HG03097 (cell line): ENCODE data around the gene ETF1.

Experiments
- ATAC-seq: cut with Tn5 transposase; IDR thresholded peaks from one replicate; pipeline ENCODE4 v1.9.1; 2021; ENCODE audit not compliant: unreplicated experiment, low FRiP score

The ETF1 gene

DNA sequence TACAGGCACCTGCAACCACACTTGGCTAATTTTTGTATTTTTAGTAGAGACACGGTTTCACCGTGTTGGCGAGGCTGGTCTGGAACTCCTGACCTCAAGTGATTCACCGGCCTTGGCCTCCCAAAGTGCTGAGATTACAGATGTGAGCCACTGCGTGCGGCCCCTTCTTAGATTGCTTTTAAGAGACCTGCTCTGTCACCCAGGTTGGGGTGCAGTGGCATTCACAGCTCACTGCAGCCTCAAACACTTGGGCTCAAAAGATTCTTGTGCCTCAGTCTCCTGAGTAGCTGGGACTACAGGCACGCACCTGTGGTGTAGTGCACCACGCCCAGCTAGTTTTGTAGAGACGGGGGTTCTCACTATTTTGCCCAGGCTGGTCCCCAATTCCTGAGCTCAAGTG lies 21.2 kb upstream of the ETF1 start:
- no peak for ATAC-seq

DNA sequence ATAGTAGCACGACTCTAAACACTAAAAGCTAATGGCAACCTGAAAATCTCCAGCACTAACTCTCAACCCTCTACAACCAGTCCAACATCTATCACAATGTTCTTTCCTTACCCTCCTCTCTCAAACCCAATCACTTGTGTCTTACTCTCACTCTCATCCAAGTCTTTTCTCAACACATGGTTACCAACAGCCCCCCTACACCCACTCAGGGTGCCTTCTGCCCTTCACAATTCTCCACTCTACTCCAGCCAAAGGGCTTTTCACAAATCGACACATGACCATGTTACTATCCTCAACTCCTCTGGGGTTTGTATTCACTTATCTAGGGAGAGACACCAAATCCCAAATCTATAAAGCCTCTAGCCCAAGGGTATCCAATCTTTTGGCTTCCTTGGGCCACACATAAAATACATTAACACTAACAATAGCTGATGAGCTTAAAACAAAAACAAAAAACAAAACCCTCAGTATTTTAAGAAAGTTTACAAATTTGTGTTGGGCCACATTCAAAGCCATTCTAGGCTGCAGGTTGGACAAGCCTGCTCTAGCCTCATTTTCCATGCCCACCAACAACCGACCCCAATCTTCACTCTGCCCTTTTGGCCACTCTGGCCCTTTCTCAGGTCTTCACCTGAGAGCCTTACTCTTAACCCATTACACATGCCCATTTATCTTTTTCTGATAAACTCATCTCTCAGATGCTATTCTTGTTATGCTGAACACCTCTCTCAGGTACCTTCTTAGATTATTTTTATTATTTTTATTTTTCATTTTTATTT lies 20.5 kb upstream of the ETF1 start:
- no peak for ATAC-seq

DNA sequence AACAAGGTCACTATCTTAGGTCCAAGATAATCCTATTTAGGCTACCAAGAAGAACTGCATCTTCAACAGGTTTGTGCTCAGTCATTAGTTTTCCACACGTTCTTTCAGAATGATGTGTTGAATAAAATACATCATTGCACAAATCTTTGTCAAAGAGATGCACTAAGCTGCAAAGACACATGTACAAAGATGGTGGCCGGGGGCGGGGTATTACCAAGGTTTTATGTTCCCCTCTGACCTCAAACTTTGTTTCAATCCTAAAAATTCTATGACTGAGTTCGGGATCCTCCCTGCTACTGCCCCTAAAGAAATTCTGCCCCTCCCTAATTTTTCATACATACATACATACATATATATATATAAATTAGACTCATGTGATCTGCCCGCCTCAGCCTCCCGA lies 17.9 kb upstream of the ETF1 start:
- ATAC-seq, result no peak

DNA sequence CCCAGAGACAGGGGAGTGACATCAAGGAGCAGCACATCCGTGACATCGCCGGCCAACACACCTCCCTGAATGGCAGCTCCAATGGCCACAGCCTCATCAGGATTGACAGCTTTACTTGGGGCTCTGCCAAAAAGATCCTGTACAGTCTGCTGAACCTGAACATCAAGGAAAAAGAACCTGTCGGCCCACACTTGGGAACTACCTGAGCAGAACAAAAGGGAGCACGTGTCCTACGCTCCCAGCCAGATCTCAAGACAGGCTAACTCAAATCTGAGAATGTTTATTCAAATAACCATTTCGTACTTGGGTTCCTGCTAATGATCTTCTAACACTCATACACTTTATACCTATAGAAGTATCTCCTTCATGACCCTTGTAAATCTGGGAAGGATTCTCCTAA lies 16.9 kb upstream of the ETF1 start:
- no peak for ATAC-seq

DNA sequence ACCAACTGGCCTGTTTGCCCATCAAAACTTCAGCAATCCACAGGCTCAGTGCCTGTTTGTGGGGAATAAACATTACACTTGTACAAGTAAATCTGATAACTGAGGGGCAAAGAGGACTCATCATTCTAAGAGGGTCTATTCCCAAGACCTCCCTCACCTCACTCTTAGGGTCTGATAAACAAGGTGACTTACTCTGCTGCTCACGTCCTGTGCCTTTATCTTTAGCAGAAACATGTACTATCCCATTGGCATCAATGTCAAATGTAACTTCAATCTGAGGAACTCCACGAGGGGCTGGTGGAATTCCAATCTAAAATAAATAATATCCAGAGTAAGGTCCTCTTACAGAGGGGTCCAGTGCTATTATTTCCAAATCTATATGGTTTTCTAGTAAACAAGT lies 14.6 kb upstream of the ETF1 start:
- no peak for ATAC-seq

DNA sequence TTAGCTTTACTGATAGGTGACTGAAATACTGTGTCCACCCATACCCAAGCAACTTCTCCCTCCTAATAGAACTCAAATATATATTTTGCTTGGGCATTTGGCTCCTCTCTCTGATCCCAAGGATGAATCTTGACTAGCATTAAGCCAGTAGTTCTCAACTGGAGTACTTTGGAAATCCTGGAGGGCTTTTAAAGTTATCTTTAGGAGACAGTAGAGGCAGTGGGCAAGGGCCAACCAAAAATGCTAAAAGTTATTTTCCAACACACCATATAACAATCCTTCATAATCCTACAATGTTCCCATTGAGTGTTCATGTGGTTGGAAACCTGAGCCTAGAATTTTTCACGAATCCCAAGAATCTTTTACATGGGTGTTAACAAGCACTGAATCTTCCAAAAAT lies 11.1 kb upstream of the ETF1 start:
- no peak for ATAC-seq

DNA sequence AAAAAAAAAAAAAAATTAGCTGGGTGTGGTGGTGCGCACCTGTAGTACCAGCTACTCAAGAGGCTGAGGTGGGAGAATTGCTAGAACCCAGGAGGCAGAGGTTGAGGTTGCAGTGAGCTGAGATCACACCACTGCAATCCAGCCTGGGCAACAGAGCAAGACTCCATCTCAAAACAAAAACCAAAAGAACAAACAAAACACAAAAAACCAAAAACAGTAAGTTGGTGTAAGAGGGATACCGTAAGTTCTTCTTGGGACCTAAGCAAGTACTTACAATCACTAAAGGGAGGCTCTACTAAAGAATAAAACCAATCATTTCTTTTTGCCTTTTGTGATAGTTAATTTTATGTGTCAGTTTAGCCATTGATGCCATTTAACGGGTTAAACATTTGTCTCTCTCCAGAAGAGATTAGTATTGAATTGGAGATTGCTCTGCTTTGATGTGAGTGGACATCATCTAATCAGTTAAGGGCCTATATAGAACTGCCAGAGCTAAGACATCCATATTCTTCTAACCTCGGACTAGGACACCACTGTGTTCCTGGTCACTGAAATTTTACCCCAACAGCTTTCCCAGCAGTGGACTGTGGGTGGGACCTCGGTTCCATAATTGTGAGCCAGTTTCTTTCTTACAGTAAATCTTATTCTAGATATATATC lies 10.5 kb upstream of the ETF1 start:
- ATAC-seq, result no peak

DNA sequence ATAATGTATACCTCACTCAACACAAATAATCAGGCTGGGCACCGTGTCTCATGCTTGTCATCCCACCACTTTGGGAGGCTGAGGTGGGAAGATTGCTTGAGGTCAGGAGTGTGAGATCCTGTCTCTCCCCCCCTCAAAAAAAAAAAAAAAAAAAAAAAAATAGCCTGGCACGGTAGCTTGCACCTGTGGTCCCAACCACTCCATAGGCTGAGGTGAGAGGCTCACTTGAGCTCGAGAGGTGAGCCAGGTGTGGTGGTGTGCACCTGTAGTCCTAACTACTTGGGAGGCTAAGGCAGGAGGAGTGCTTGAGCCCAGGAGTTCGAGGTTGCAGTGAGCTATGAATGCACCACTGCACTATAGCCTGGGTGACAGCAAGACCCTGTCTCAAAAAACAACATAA lies 9.6 kb upstream of the ETF1 start:
- ATAC-seq, result no peak

DNA sequence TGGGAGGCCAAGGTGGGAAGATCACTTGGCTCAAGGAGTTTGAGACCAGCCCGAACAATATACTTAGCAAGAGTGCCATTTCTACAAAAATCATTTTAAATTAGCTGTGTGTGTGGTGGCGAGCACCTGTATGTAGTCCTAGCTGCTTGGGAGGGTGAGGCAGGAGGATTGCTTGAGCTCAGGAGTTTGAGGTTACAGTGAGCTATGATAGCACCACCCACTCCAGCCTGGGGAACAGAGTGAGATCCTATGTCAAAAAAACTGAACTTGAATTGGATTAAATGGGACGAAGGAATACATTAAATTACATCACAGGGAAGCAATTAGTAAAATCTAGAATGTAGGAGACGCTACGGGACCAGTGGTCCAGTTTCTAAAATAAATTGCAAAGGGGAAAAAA lies 6.4 kb upstream of the ETF1 start:
- ATAC-seq, result no peak

DNA sequence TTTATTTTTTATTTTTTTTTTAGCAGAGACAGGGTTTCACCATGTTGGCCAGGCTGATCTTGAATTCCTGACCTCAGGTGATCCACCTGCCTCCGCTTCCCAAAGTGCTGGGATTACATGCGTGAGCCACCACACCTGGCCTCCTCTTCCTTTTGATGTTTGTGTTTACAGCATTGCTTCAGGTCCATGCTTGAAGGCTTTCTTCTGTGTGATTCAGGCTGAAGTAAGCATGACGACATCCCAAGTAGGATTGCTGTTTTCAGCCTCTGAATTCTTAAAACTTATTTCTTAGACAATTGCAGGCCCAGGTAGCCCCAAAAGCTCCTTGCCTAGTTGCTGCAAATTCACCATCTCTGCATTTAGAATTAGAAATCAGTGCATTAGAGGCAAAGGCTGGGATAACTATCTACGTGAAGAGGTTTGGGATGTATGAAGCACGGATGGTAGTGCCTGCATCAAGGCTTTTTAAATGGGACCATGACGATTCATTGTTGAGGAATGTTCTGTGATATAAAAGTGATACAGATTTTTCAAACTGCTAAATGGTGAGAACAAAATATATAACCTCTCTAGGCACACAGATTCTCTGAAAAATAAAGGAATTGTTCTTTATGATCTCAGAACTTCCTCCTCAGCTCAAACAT lies 3.0 kb upstream of the ETF1 start:
- ATAC-seq, result no peak

DNA sequence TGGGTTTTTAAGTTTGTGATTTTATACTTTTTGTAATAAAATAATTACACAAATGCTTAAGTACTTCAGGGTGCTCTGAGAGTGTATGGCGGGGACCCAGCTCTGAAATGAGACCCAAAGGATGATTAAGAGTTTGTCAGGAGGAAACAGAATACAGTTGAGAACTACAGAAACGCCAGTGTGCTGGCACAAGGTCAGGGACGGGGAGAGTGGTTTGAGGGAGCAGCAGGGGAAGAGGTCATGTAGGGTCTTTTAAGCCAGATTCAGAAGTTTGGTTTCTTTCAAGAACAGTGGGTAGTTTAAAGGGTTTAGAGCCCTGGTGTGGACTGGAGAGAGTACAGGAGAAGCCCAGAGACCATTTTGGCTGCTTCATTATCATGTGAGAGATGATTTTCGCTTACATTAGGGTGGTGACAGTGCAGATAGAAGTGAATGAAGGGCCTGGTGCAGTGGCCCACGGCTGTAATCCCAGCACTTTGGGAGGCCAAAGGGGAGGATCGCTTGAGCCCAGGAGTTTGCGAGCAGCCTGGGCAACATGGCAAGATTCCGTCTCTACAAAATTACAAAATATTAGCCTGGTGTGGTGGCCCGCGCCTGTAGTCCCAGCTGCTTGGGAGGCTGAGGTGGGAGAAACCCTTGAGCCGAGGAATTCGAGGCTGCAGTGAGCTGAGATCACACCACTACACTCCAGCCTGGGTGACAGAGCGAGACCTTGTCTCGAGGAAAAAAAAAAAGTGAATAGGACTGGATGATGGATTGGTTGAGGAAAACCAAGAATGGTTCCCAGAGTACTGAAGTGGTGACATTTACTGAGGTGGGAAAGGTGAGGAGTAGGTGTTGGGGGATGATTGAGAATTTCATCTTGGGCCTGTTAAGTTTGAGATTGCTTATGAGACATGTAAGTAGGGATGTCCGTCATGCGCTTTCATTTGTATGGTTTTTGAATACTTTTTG lies 1.4 kb upstream of the ETF1 start:
- no peak for ATAC-seq

DNA sequence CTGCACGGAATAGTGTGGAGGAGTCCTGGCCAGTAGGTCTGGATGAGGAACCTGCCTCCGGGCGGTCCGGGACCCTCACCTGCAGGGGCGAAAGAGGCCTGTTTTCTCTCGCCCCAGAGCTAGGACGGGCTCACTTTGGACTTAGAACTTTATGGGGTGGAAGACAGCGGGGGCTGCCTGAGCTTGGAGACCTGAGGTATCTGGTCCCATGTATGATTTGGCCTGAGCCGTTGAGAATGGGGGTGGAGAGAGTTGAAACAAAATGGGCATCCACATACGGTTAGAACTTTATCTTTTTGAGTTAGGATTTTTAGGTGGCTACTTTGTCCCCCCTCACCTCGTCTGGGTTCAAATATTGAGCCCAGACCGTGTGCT lies 681 bp upstream of the ETF1 start:
- ATAC-seq, result peak; percentile 34

DNA sequence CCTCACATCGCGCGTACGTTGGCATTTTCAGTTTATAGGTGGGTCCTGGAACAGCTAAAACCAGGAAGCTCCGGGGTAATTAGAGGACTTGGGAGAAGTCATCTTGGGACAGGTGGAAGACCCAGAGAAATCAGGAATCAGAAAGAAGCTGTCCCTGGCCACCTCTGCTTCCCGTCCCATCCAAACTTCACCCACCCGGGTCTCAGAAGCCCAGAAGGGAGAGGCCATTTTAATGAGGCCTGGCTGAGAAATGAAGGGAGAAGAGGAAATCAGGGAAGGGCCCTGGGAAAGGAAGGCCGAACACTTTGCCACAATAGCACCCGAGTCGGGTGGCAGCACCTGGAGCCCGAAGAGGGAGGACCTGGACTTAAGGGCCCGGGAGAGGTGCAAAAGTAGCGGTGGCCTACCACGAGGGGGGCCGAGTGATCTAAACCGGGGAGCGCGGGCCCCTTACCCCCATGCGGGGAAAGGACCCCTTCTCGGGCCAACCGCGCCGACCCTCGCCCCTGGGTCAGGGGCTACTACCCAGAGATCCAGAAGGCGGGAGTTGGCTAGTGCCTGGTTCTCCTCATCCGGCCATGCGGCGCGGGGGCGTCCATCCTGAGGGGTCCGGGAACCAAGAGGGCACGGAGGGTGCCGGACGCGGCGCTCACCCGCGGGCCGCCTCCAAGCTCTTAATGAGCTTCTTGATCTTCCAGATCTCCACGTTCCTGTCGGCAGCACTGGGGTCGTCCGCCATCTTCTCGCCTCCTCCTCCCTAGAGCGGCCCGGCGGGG lies 668 bp downstream of the ETF1 start:
- ATAC-seq, result peak; percentile 9

DNA sequence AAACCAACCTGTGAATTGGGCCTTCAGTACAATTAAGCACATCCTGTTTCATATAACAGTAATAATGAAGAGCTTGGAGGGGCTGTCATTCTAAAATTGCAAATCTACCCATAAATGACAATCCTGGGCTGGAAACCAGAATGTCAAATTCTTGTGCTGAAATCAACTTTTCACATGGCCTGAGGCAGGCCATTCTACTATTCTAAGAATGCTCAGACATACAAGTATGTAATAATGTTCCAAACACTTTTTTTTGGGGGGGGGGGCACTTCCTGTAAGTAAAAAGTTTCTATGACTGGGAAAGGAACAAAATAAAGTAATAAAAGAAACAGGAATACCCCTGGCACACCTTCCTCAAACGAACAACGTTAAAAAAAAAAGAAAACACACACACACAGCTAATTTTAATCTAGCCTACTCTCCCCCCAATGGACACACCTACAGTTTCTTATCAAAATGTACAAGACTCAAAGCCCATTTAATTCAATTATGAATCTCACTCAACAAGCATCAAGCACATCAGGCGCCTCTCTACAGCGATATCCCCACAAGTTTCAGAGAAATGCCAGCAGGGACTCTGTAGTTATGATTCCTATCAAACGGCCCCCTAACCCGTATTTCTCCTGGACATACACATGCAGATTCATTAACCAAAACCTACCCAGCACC lies 1.4 kb downstream of the ETF1 start:
- no peak for ATAC-seq

DNA sequence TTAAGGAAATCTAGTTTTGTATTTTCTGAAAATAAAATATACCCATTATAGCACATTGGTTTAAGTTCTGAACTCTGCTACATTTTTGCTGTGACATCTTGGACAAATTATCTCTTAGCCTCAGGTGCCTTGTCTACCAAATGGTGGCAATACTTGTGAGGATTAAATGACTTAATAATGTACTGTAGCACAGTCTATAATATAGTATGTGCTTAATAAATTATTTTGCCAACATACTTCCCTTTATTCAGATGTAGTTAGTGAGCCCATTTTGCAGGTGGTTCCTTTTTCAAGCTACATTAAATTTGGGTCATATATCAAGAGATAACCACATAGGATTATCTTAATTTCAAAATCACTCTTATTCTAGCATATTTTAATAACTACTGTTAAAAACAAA lies 3.2 kb downstream of the ETF1 start:
- no peak for ATAC-seq

DNA sequence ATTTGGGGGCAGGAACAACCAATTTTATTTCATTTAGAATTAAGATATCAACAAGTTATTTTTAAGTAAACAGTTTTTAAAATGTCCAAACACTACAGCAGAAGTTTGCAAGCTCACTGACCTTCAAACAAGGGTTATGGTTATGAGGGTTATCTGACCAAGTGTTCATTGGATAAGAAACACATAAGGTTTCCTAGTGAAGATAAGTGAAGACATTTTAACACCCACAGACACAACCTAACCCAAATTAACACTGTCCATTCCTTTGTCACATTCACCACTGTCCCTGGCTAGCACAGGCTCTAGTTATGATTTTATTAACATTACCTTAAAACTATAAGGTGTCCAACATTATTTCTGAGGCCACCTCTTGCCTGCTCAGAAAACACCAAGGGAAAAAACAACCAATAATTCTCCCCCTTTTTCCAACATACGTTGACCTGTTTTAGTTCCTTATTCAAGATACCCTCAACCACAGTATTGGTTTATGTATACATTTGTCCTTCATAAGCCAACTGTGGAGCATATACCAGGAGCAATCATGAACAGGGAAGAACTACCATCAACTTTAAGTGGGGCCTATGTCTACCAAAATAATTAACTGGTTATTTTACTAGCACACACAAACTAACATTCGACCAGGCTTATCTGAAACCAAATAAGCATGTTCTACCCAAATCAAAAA lies 4.0 kb downstream of the ETF1 start:
- ATAC-seq, result no peak

DNA sequence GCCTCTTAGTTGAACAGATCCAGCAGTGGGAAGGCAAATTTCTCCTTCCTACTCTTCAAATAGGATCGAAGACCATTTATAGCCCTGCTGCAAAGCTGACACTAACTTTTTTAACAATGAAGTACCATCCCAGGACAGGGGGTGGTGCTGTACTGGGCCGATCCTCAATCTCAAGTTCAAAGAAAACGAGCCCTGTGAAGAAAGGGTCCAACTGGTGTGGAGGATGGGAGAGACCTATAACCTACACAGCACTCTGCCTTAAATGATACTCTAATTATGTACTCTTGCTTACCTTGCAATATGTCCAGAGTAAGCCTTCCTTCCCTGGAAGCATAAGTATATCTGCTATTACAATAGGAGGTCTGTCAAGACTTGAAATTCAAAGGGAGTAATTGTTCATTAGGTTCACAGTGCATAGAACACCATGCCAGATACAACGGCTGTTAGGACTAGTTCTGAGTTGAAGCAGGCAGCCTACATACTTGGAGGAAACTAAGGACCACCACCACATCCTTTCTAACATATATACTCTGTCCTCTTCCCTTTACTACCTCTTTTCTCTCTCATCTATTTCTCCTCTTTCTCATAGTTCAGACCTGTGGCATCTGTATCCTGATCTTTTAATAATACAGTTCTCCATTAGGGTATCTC lies 6.2 kb downstream of the ETF1 start:
- no peak for ATAC-seq

DNA sequence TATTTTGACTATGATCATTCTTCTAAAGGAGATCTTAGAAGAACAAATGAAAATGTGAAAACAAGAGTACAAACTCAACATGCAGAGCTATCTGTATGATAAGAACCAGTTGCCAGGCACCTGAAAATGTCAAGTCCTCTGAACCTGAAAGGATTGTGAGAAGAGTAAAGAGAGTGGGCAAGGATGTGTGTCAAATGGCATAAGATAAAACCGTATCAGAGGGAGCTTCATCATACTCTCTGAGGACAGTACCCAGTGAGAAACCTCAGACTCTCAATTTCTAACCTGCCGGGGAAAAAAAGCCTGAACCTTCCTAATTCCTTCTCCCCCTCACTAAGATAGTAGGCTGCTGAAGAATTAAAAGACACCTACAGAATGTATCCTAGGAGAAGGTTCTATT lies 6.8 kb downstream of the ETF1 start:
- no peak for ATAC-seq
